HG02763 (cell line): ENCODE measurements around the gene CAMK1G.

ENCODE experiments used
- ATAC-seq: cut with Tn5 transposase; IDR thresholded peaks from one replicate; pipeline ENCODE4 v1.9.1; 2021; ENCODE audit warnings: mild to moderate bottlenecking, moderate library complexity; ENCODE audit not compliant: unreplicated experiment

Gene CAMK1G

DNA sequence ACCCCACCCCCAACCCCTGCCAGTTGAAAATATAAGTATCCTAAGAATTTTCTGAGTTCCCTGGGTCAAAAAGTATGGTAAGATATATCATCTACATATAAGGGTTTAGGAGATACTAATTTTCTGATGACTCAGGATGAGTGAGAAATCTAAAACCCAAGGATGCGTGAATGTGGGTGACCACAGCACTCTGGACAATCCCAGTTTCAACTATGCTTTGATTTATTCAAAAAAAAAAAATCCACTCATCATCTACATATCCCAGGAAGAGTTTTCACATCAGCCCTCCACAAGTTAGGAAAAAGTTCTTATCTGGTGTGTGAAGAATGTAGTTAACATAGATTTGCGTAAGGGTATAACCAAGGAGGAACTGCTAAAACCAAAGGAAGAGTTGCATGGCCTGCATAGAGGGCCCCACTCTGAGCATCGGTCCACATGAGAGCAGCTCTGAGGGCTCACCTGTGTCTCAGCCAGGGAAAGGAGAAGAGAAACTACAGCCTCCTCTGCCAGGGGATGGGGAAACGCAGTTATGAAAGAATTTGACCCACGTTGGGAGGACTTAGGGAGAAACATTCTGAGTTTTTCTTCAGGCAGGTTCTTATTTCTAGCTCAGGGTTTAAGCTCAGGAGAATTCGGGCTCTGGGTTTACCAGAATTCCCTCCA, 50.0 kb downstream of the CAMK1G start:
- no peak for ATAC-seq

DNA sequence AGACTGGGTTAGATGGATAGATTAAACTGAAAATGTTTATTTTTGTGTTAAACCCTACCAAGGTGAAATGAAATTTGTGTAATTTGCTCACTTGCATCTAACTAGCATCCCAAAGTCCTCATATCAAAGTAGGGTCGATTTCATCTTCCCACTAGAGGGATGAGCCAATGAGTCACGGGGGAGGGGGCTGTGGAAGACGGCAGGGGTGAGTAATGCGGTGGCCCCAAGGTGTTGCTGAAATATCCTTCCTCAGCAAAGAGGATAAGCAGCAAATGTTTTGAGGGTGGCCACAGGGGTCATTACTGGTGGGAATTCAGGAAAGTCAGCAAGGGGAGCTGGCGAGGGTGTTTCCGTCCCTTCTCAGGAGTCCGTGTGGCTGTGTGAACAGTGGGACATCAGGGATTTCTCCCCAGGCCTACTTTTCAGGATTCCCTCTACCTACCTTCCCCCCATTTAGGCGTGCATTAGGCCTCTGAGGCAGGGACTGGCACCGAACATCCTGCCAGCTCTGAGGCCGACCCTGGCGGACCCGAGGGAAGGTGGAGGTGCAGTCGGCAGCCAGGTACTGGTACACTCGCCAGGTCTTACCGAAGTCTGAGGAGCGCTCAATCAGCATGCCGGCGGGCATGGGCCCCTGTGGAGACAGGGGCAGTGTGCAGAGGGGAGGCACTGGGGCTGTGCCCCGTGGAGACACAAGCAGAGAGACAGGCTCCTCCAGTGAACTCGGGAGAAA, 50.7 kb downstream of the CAMK1G start:
- ATAC-seq, result no peak

DNA sequence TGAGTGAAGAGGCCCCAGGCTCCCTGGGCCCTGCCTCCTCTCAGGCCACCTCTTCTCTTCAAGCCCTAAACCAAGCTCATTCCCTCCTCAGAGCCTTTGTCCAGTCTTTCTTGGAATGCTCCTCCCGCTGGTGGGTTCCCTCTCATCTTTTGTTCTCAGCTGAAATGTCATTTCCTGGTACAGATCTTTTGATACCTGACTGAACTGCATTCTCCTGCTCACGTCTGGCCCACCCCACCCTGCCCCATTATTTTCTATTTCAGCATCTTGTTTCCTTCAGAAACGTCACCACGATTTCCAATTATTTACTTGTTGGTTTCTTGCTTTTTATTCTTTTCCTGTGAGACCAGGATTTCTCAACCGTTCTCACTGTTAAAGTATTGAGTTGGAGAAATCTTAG, 52.3 kb downstream of the CAMK1G start:
- no peak for ATAC-seq

DNA sequence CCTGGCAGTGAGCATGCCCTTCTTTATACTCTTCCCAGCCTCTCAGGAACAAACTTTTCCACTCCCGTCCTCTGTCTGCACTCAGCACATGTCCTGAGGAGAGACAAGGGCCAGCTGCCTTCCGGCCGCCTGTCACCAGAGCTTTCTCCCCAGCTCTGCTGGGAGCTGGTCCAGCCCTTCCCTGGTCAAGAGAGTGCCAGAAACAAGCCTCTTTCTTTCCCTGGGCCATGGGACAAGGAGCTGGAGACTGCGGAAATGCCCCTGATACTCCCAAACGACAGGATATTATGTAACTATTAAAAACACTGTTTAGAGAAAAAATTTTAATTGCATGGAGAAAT, 58.3 kb downstream of the CAMK1G start:
- no peak for ATAC-seq

DNA sequence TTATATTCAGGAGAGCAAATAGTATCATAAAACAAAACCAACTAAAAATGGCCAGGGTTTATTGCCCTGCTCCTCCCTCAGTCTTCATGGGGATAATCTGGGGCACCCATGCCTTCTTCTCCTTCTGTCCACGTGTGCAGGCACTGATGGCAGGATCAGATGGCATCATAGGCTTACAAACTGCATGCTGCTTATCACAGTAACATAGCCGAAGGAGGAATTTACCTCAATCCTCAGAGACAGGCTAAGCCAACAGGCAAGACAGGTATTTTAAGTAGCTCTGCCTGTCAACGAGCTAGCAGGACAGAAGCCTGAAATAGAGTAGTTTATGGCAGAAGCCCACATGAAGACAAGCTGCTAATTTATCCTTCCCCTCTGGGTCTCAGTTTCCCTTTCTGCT, 59.3 kb downstream of the CAMK1G start:
- no peak for ATAC-seq

DNA sequence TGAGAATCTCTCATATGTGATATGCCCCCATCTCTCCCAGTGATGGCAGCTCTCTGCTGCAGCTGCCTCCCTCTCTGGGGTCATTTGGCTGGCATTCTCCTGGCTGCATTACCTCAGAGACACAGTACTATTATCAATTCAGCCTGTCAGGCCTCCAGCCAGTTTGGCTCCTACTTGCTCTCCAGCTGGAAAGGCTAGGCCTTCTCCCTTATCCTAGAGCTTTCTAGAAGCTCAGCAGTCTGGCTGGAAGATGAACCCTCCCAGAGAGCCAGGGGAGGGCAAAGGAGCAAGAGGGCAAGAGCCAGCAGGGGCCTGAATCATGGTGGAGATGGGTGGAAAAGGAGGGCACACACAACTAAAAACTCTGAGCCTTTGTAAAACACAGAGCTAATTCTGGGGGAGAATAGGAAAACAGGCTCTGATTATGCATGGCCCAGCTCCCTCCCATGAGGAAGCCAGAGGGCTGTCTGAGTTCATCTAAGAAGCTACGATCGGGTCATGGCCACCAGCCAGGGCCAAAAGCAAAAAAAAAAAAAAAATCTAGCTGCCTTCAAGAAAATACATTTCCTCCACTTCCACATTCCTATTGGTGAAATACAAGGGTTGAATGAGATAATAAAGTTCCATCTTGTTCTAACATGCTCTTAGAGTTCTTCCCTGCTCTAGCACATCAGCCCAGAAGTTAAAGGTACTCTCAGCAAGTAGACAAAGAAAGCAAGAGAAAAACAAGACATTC, 59.9 kb downstream of the CAMK1G start:
- no peak for ATAC-seq

DNA sequence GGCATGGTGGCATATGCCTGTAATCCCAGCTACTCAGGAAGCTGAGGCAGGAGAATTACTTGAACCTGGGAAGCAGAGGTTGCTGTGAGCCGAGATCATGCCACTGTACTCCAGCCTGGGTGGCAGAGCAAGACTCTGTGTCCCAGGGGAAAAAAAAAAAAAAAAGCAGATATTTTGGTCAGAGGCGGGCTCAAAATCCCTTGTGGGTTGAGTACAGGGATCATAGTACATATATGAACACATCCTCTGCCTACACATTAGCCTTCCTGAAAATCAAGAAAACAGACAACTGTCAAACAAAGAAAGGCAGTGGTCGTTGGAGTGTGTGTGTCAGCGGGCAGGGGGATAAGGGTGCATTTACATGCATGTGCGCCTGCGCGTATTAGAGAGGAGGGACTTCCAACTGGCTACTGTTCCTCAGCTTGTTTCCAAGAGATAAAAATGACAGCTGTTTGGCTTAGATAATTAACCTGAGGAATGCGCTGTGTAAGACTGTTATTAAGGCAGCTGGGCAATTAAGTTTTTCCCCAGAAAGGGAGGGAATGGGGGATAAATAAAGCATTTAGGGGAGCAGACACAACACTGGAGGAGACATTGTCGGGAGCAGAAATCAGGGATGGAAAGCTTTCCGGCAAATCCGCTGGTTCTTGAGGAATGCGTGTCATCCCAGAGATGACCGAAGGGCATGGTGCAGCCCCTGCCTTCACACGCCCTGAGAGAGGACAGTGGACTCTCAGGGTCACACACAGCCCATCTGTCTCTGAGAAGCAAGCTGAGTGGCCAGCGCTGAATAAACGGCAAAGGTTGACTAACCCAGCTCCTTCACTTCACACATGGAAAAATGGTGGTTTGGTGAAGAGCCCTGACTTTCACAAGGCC, 62.3 kb downstream of the CAMK1G start:
- ATAC-seq, result no peak

DNA sequence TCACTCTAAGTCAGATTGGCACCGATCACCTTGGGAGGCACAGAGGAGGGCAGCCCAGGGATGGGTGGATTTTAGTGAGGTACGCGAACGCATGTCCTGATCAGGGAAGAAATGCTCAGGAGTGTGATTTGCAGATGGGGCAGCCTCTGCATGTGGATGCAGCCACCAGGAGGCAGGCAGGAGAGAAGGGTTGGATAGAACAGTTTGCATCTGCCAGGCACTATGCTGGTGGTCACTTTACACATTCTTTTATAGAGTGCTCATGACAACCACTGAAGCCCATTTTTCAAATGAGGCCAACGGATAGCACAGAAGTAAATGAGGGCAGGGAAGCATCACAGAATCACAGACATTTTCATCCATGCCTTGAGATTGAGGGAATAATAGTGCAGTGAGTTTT, 63.0 kb downstream of the CAMK1G start:
- ATAC-seq, result no peak

DNA sequence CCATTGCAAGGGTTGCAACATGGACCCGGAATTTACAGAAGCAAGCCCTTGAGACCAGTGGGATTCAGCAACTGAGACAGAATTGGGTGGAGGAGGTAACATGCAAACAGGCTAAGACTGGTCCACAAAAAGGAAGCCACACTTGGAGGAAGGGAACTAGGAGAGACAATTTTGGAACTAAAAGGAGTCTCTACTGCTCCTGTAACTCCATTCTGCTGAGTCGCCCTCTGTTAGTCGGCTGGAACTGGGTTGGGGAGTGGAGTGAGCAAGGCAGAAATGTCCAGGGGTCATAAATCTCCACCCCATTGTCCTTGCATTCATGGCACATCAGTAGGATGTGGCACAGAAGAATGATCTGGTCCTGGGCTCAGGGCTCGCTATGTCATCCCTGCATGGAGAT, 63.6 kb downstream of the CAMK1G start:
- no peak for ATAC-seq

DNA sequence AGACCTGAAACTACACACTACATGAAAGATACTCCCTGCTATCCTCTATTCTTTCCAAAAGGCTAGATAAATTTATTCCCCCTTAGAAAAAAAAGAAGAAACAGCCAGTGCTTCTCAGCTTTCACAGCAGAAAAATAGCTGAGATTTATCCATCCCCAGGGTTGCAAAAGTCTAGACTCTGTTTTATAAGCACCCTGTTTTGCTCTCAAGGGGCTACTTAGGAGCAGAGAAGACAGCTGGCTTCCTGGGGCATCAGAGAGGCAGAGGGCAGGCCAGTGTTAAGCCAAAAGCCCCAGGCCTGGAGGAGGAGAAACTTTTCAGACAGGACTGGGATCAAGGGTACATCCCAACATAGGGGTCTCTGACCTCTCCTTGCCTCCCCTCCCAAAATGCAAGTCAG, 64.8 kb downstream of the CAMK1G start:
- ATAC-seq, result no peak

DNA sequence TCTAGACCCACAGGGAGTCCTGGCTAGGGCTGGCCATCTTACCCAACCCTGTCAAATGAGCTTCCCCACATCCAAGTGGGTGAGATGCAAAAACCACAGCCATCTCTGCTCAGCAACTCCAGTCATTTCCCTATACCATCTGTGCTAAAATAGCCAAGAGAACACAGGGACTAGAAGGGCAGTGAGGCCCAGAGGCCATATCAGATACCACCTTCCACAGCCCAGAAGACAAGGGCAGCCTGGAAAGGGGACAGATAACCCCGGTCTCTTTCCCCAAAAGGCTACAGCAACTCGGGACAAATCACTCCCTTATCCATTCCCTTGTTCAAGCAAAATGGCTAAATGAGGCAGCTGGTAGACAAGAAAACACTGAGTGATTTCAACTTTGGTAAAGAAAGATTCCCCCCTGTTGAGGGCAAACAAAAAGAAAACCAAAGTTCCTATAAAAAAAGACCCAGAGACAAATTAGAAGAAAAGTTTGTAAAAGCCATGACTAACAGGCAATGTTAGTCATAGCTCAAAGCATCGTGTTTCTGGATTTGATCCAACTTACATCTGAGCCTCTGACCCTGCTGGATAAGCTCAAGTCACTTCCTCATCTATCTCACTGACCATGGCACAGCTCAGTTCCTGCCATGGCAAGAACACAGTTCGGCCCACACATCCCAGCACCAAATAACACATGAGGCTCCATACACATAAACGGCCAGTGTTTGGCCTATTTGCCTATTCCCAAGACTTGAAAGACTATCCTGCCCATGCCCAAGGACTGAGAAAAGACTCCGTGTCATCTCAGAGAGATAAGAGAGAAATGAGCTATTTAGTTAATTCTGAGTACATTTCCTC, 65.6 kb downstream of the CAMK1G start:
- ATAC-seq, result no peak

DNA sequence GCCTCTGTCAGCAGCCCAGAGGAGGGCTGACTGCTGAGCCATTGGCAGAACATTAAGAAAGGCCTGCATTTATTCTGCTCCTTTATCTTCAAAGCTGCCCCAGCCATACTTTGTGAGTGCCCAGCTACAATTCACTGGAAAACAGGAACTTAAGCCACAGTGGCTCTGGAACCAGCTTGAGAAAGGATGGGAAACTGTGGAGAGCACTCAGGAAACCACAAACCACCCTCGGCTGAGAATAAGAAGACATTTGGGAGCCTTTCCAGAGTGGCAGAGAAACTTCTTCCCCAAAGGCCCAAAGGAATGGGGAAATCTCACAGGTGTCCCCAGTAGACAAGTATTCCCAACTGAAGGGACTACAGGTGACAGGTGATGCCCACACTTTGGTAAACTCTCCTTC, 66.9 kb downstream of the CAMK1G start:
- ATAC-seq, result no peak

DNA sequence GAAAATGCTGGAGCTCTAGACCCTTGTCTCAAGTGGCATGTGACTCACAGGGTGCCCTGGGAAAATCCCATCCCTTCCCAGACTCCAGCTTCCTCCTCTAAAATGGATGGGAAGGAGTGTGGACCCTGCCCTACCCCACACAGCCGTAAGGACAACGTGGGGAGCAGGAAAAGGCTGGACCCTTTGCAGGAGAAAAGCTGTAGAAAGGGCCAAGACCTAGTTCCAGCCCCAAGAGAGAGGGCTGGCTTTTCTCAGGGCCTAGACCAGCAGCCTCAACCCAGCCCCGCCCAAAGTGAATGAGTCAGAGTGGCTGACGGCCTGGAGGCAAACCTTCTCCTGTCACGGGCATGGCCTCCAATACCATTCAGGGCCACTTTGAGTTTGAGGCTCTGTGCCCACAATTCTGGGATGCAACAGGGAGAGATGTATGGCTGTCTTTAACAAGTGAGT, 67.6 kb downstream of the CAMK1G start:
- ATAC-seq, result peak; percentile 49

DNA sequence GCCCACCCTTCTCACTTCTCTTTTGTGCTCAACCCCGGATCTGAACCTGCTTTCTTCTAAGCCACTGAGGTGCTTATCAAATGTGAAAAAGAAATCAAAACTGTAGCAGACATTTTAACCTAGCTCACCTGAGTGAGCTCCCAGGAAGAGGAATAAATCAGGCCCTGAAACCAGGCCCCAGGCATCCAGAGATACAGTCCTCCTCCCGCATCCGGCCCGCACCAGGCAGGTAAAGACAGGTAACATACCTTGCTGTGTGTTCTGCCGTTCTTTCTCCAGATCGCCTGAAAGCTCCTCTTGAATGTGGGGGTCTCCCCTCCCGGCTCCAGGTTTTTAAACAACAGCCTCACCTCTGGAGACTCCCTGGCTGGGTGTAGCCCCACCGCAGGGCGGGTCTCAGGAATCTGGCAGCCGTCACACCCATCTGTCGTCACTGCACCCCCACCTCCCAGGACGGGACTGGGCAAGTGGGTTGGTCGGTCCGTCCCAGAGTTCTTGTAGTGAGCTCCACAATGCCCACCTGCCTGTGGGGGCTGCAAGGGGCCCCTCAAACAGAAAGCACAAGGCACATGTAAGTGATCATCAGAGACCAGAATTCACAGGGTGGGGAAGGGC, 68.7 kb downstream of the CAMK1G start, which contains the start of gene LAMB3:
Gene LAMB3 (minus strand): TSS at position 305 of the 615 bp plus-strand sequence. CDS start 1,481 bp downstream, outside the sequence.
- ATAC-seq, result no peak

DNA sequence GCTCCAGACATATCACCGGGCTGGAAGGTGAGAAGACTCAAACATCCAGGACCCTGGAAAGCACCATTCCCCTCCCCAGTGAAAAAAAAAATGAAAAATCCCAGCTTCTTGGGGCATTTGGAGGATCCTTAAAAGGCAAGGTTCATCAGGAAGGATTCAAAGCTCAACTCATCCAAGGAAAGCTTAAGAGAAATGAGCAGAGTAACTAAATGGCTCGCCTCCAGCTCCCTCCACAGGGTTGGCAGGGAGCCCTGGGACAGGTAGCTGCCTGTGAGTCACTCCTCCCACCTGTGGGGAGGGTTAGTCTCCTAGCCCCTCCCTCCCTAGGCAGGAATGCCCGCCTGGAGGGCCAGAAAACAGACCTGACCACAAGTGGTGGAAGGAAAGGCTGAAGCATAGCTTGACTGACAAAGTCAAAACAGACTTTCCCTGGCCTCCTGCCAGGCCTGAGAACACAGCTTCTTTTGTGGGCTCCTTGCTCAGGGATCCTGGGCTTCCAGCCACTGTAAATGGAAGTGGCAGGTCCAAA, 69.4 kb downstream of the CAMK1G start:
- ATAC-seq, result peak; percentile 46

DNA sequence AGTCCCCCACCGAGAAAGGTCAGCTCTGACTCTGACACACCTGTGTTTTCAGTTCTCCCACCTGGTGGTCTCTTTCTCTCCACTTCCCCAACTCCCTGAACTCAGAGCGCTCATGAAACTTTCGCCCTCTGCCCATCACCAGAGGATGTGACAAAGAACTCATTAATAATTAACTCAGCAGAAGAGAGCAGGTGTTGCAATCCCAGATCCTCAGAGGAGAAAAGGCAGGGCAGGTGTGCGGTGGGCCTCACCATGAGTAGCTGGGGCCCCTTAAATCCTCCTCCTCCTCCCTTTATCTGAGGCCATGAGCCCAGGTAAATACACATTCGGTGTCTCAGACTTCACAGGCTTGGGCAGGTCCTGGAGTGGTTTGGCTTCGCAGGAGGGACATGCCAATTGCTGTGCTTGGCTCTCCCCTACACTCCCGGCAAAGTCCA, 70.4 kb downstream of the CAMK1G start:
- ATAC-seq, result peak; percentile 33

DNA sequence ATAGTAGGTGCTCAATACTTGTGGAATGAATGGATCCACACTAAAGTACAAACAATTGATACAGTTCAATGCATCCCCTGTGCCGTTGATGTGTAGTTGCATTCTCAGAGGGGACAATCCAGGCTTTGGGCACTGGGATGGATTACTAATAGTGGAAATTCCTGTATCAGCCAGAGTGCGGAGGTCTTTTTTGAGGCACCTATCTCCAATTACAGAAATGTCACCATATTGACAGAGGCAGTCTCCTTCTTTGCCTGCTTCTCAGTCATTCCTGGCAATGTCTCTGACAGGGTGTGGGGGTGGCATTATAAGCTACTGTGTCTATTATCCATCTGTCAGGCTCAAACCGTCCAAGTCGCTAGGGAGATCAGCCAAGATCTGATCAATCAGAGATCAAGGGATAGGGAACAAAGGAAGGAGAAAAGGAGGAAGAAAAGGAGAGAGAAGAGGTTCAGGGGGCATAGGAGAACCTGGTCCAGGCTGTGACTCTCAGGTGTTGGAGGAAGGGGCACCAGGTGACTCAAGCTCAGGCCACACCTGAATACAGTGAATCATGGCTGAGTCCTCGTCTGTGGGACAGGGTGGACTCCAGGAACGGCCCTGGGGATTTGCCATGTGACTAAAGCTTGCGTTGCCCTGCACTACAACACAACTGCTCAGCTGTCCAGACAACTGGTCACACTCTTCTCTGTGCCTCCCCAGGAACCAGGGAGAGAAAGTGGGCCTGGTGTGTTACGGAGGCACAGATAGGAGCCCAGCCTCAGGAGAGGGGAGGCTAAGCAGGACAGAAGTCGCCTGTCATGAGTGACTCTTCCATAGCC, 72.1 kb downstream of the CAMK1G start:
- no peak for ATAC-seq

DNA sequence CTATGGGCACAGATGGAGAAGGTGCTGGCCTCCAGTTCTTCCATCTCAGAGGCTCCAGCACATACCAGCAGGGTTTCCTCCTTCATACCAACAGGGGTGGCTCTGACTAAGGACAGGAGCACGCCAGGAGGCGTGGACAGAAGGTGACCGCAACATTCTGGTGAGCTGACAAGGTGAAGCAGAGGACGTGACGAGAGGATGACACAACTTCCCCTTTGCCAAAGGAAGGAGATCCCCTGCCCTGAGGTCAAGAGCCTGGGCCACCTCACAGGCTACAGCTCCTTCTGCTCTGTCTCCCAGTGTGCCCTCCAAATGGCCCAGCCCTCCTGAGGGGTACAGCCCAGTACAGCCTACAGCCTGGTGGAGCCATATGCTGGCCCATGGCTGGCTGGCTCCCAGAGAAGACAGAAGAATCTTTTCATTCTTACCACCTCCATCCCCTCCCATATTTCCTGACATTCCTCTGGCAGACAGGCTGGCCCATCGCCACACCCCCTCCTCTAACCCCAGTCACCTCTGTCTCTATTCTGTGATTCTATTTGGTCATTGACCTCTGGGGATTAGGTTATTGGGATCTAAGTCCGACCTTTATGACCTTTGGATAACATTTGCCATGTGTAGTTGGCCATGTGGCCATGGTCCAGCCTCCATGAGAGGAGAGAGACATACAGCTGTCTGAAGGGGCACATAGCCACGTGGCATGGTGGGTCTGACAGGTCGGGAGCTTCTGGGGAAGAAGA, 73.8 kb downstream of the CAMK1G start:
- ATAC-seq, result no peak
